H9 (cell line): ENCODE measurements around the gene LIF. TPM values are rescaled to one million over a fixed set of nuclear protein-coding genes. Genes with fewer than 3 reads are reported as not detected.

Source experiments
- DNase-seq: peaks from one replicate; pipeline ENCODE4 v3.0.0-alpha.2; 2017
- H2AFZ ChIP-seq: one replicate; pipeline ENCODE4 v1.6.1; 2013; ENCODE audit warnings: mild to moderate bottlenecking, low read length, control low read depth, moderate library complexity
- H2AK5ac ChIP-seq: 2 replicates; pipeline ENCODE4 v1.6.1; 2013; ENCODE audit warnings: low read length, control low read depth, mixed read lengths; ENCODE audit not compliant: insufficient read length
- H2BK120ac ChIP-seq: one replicate; pipeline ENCODE4 v1.6.1; 2013; ENCODE audit warnings: low read depth, mild to moderate bottlenecking, low read length, control low read depth, inconsistent platforms; ENCODE audit not compliant: poor library complexity, severe bottlenecking
- H2BK12ac ChIP-seq: 2 replicates; pipeline ENCODE4 v1.6.1; 2013; ENCODE audit warnings: low read length, control low read depth, mixed read lengths, low read depth; ENCODE audit not compliant: insufficient read length
- H2BK15ac ChIP-seq: 2 replicates; pipeline ENCODE4 v1.6.1; 2013; ENCODE audit warnings: low read depth, low read length, control low read depth
- H2BK20ac ChIP-seq: one replicate; pipeline ENCODE4 v1.6.1; 2013; ENCODE audit warnings: low read depth, mild to moderate bottlenecking, low read length, control low read depth, inconsistent platforms; ENCODE audit not compliant: poor library complexity, severe bottlenecking
- H2BK5ac ChIP-seq: 2 replicates; pipeline ENCODE4 v1.6.1; 2013; ENCODE audit warnings: low read length, control low read depth, mixed read lengths; ENCODE audit not compliant: insufficient read length
- H3K14ac ChIP-seq: 2 replicates; pipeline ENCODE4 v1.6.1; 2013; ENCODE audit warnings: low read length, control low read depth; ENCODE audit not compliant: insufficient read depth
- H3K18ac ChIP-seq: 2 replicates; pipeline ENCODE4 v1.6.1; 2013; ENCODE audit warnings: low read depth, mild to moderate bottlenecking, mixed read lengths, low read length, control low read depth; ENCODE audit not compliant: insufficient read length
- H3K23ac ChIP-seq: 2 replicates; pipeline ENCODE4 v1.6.1; 2013; ENCODE audit warnings: low read length, control low read depth, mixed read lengths, low read depth; ENCODE audit not compliant: insufficient read length
- H3K23me2 ChIP-seq: 2 replicates; pipeline ENCODE4 v1.6.1; 2013; ENCODE audit warnings: low read depth, mild to moderate bottlenecking, mixed read lengths, low read length, control low read depth; ENCODE audit not compliant: insufficient read length, poor library complexity, severe bottlenecking
- H3K27ac ChIP-seq: 2 replicates; pipeline ENCODE4 v1.5.1; 2013; ENCODE audit warnings: low read length, control low read depth, mixed read lengths, low read depth; ENCODE audit not compliant: insufficient read length
- H3K27me3 ChIP-seq: 2 replicates; pipeline ENCODE4 v1.6.1; 2013; ENCODE audit warnings: low read length, control low read depth, inconsistent platforms; ENCODE audit not compliant: insufficient read depth
- H3K4ac ChIP-seq: 2 replicates; pipeline ENCODE4 v1.6.1; 2013; ENCODE audit warnings: low read depth, mild to moderate bottlenecking, control low read depth, inconsistent platforms, low read length, moderate library complexity
- H3K4me1 ChIP-seq: 2 replicates; pipeline ENCODE4 v1.6.1; 2013; ENCODE audit warnings: low read length, control low read depth, inconsistent platforms; ENCODE audit not compliant: insufficient read depth
- H3K4me2 ChIP-seq: 2 replicates; pipeline ENCODE4 v1.6.1; 2013; ENCODE audit warnings: low read length, control low read depth, mixed read lengths; ENCODE audit not compliant: insufficient read length, insufficient read depth
- H3K56ac ChIP-seq: 2 replicates; pipeline ENCODE4 v1.6.1; 2013; ENCODE audit warnings: low read depth, mild to moderate bottlenecking, mixed read lengths, low read length, control low read depth; ENCODE audit not compliant: insufficient read length
- H3K79me1 ChIP-seq: 2 replicates; pipeline ENCODE4 v1.6.1; 2013; ENCODE audit warnings: low read depth, mild to moderate bottlenecking, moderate library complexity, low read length, control low read depth, inconsistent platforms; ENCODE audit not compliant: insufficient read depth, poor library complexity, severe bottlenecking
- H3K79me2 ChIP-seq: 2 replicates; pipeline ENCODE4 v1.6.1; 2013; ENCODE audit warnings: low read length, control low read depth, inconsistent platforms; ENCODE audit not compliant: insufficient read depth
- H3K9ac ChIP-seq: 2 replicates; pipeline ENCODE4 v1.6.1; 2013; ENCODE audit warnings: low read length, control low read depth, mixed read lengths; ENCODE audit not compliant: insufficient read length; ENCODE audit errors: extremely low read depth
- H3K9me3 ChIP-seq: one replicate; pipeline ENCODE4 v1.6.1; 2013; ENCODE audit warnings: low read depth, low read length, inconsistent platforms; ENCODE audit not compliant: control insufficient read depth
- H3T11ph ChIP-seq: one replicate; pipeline ENCODE4 v1.6.1; 2013; ENCODE audit warnings: mild to moderate bottlenecking, low read length, control low read depth, inconsistent platforms
- H4K20me1 ChIP-seq: one replicate; pipeline ENCODE4 v1.6.1; 2013; ENCODE audit not compliant: control insufficient read depth, insufficient read length, insufficient read depth
- H4K5ac ChIP-seq: 2 replicates; pipeline ENCODE4 v1.6.1; 2013; ENCODE audit warnings: low read depth, mild to moderate bottlenecking, mixed read lengths, low read length, control low read depth; ENCODE audit not compliant: insufficient read length
- H4K8ac ChIP-seq: replicated peaks from 2 replicates; pipeline ENCODE4 v1.6.1; 2013; ENCODE audit warnings: low read length, control low read depth, mixed read lengths, low read depth; ENCODE audit not compliant: insufficient read length
- H4K91ac ChIP-seq: 2 replicates; pipeline ENCODE4 v1.6.1; 2013; ENCODE audit warnings: low read depth, mild to moderate bottlenecking, moderate library complexity, mixed read lengths, low read length, control low read depth; ENCODE audit not compliant: insufficient read length
- H3K27ac Mint-ChIP-seq, 3 experiments: 2 replicates in 2 of 3; 3 replicates in 1 of 3; pipeline ENCODE4 v1.8.0; 2020 to 2021; ENCODE audit warnings: mixed read lengths in 3 of 3, mild to moderate bottlenecking in 1 of 3, moderate library complexity in 1 of 3
- H3K27me3 Mint-ChIP-seq: 2 replicates; pipeline ENCODE4 v1.8.0; 2021; ENCODE audit warnings: low read depth, mild to moderate bottlenecking, moderate library complexity, mixed read lengths
- H3K36me3 Mint-ChIP-seq, 3 experiments: 2 replicates in 2 of 3; 3 replicates in 1 of 3; pipeline ENCODE4 v1.8.0; 2020 to 2021; ENCODE audit warnings: low read depth in 3 of 3, mixed read lengths in 3 of 3; ENCODE audit not compliant: insufficient read depth in 1 of 3
- H3K4me1 Mint-ChIP-seq, 2 experiments: 2 replicates each; pipeline ENCODE4 v1.8.0; 2020; ENCODE audit warnings: mixed read lengths in 2 of 2
- H3K4me3 Mint-ChIP-seq, 2 experiments: 2 replicates in 1 of 2; 3 replicates in 1 of 2; pipeline ENCODE4 v1.8.0; 2020 to 2021; ENCODE audit warnings: mild to moderate bottlenecking in 2 of 2, mixed read lengths in 2 of 2, moderate library complexity in 1 of 2
- H3K9me3 Mint-ChIP-seq, 2 experiments: 2 replicates in 1 of 2; 3 replicates in 1 of 2; pipeline ENCODE4 v1.8.0; 2020; ENCODE audit warnings: mild to moderate bottlenecking in 2 of 2, mixed read lengths in 2 of 2, moderate library complexity in 1 of 2
- CTCF ChIP-seq: fragments of 200-600 bp; sonication (generic); conservative IDR thresholded peaks from 3 replicates; pipeline ENCODE4 v1.8.0; 2021; ENCODE audit warnings: antibody characterized with exemption, mild to moderate bottlenecking
- WGBS: extraction: QIAGEN DNeasy Blood & Tissue Kit; methylation state at CpG from one replicate; pipeline ENCODE4 v1.1.7; 2013; ENCODE audit warnings: missing lambda C conversion rate, low lambda C conversion rate, mixed read lengths; ENCODE audit not compliant: insufficient read length; ENCODE audit errors: extremely low coverage; 5-methylcytosine and 5-hydroxymethylcytosine counted together
- total RNA-seq: library from RNA; stranded (reverse); gene quantifications from 2 replicates; pipeline ENCODE4 v1.2.1, GENCODE V29; 2021

LIF gene
- total RNA-seq, 1 experiment from 2014 or later: 6.1 TPM

- no peak overlapping the region for H3K18ac ChIP-seq
- H3K9me3 Mint-ChIP-seq: no peaks in the 10 kb centered on the region
- H3K79me1 ChIP-seq: no peaks in the 10 kb centered on the region
- no CpG with 5 or more reads among the region's 11 CpGs for WGBS
- no peak overlapping the region for H2BK5ac ChIP-seq
- H3K14ac ChIP-seq: no peak overlapping the region
- H4K5ac ChIP-seq: no peak overlapping the region
- no peak overlapping the region for H3K9ac ChIP-seq
- H3K27me3 Mint-ChIP-seq: peaks cover 8% of the 10 kb centered on the region
- no peak overlapping the region for H3K23ac ChIP-seq
- H3K36me3 Mint-ChIP-seq: no peaks in the 10 kb centered on the region
- H3K9me3 ChIP-seq: no peaks in the 10 kb centered on the region
- H3K79me2 ChIP-seq: no peaks in the 10 kb centered on the region
- TF ChIP-seq CTCF: 0 out of 3 replicates have a peak, but pooled peaks have one; percentile 19
- H3K4me3 Mint-ChIP-seq: no peak overlapping the region
- H3K27ac ChIP-seq: no peak overlapping the region
- H3K56ac ChIP-seq: no peak overlapping the region
- H2AK5ac ChIP-seq: no peak overlapping the region
- no peak overlapping the region for H3T11ph ChIP-seq
- H3K4me1 ChIP-seq: peaks cover 2% of the 10 kb centered on the region; the same call in 1 of the 2 replicates
- H2AFZ ChIP-seq: no peak overlapping the region
- no peak overlapping the region for H2BK120ac ChIP-seq
- no peak overlapping the region for H4K91ac ChIP-seq
- H2BK12ac ChIP-seq: no peak overlapping the region
- no peak overlapping the region for H4K8ac ChIP-seq
- peaks cover 10 to 14% of the 10 kb centered on the region in 2 experiments for H3K4me1 Mint-ChIP-seq
- H3K27ac Mint-ChIP-seq: no peak overlapping the region
- H3K4me2 ChIP-seq: no peak overlapping the region
- H3K23me2 ChIP-seq: no peaks in the 10 kb centered on the region
- no peak for DNase-seq
- no peaks in the 10 kb centered on the region for H4K20me1 ChIP-seq
- H3K4ac ChIP-seq: no peak overlapping the region
- no peak overlapping the region for H2BK15ac ChIP-seq
- H2BK20ac ChIP-seq: no peak overlapping the region
- H3K27me3 ChIP-seq: no peaks in the 10 kb centered on the region
These were observed 22.2 kb downstream of the LIF start for GRCh38 chr22:30224161-30224857.
